Stimulated activated CD4-positive, alpha-beta T cell treated with anti-CD3 and anti-CD28 coated beads, Interleukin-12 subunit alpha, Interleukin-12 subunit beta, amount 100 ng/mL, for 4 hours (primary cell): Measurements from ENCODE around the gene TMED6.
"Not testable (repeated sequence)": the region's sequence is repeated elsewhere in the genome, so short reads cannot be mapped to it uniquely, and the experiment has no call there.

Experiments used
- DNase-seq: peaks from one replicate; pipeline ENCODE4 v3.0.0-alpha.2; 2020

Gene TMED6

DNA sequence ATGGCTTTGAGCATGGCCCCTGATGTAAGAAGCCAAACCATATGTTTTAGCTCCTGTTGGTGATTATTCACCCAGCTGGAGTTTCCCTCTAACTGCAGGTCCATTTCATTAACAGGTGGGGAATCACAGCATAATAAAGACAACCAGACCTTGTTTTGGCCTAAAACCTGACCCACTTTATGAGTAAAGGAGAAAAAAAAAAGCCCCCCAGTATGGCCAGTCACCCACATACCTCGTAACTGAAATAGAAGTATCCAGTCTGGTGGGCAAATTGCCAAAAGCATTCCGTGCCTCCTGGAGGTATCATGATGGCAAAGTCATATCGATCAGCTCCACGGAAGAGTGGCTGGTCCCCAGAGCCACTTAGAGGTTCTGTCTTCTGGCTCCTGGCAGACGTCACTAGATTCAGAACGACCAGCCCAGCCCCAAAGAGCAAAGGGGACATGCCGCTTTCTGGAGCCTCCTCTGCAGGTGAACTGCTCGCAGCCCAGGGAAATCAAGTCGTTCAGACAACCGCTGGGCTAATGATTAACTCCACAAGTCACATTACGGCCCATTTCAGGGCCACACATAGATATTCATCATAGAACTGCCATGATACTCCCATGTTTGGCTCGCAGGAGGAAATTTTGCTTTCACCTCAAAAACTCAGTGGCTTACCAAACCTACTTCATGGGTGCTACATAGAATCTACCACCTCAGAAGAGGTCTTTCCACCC is at the start of gene TMED6:
TMED6 (minus strand) TSS at position 478 of the 719 bp plus-strand sequence; CDS start at position 445, 33 bp downstream.
- DNase-seq: no peak

- no peak for DNase-seq
Measured at GRCh38 chr16:69399361-69399760, 47.8 kb upstream of the TMED6 start.

DNA sequence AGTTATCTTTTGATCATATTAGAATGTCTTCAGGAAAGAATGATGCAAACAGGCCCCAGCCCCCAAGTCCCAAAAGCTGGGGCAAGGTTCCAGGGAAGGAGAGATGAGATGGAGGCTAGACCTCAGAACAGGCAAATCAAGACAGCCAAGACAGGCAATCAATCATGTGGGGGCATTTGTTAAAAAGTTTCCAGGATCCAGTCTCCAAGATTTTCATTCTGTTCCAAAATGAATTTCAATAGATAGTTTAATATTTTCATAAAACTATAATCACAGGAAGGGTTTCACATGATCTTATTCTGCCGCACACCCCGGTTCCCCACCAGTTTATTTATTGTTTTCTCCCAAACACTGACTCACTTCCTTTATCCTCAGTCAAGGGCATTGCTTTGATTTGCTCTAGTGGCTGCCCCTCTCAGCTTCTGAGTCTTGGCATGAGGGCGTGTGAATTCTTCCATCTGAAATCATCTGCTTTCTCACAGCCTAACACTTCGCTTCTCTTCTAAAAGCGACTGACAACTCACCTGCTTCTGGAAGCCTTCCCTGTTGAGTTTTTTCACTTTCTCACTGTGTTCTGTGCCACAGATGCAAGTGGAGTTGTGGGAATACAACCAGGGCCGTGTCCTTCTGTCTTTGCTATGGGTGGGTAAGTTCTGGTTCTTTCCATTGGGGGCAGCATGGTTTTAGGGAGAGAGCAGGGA is 46.4 kb upstream of the TMED6 start:
- no peak for DNase-seq

DNA sequence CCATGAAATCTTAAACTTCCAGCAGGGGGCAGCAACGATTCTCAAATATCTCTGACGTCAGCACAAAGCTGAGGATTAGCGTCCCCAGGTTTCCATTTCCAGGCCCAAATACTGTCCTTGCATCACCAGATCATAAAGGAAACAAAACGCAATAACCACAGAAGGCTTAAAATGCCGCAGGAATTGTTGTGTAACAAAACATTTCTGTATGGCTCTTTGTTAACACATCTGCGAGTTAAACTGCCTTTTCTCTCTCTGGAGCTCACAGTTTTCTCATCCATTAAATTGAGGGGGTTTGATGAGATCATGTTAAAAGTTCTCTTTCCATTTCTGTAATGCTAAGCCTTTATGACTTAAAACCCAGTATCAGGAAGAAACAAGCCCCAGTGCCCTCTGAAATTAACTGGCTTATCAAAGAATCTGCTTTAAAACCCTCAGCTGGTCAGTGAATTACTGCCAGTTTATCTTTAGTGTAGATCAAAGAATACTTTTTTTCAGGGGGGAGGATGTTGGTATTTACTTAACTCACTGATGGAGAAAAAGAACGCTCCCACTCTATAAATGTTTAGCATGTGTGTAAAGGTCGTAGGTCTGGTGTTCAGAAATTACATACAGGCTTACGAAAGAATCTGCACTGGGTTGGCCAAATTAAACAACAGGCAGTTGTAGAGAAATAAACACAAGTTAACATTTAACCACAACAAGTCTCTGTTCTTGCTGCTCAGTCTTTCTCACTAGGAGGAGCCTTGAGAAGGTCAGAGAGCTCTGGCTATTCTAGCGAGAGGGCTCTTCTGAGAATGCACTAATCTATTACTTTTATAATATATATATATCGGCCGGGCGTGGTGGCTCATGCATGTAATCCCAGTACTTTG is 44.8 kb upstream of the TMED6 start:
- peak; percentile 56 for DNase-seq

DNA sequence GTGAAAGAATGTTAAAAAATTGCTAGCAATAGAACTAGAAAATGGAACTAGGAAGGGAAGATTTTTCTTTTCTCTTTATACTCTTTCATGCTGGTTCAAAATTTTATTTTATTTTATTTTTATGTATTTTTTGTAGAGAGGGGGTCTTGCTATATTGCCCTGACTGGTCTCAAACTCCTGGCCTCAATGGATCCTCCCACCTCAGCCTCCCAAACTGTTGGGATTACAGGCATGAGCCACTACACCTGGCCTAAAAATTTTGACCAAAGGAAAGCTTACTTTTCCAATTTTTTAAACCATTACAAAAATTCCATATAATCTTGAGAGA is 44.2 kb upstream of the TMED6 start:
- no peak for DNase-seq

DNA sequence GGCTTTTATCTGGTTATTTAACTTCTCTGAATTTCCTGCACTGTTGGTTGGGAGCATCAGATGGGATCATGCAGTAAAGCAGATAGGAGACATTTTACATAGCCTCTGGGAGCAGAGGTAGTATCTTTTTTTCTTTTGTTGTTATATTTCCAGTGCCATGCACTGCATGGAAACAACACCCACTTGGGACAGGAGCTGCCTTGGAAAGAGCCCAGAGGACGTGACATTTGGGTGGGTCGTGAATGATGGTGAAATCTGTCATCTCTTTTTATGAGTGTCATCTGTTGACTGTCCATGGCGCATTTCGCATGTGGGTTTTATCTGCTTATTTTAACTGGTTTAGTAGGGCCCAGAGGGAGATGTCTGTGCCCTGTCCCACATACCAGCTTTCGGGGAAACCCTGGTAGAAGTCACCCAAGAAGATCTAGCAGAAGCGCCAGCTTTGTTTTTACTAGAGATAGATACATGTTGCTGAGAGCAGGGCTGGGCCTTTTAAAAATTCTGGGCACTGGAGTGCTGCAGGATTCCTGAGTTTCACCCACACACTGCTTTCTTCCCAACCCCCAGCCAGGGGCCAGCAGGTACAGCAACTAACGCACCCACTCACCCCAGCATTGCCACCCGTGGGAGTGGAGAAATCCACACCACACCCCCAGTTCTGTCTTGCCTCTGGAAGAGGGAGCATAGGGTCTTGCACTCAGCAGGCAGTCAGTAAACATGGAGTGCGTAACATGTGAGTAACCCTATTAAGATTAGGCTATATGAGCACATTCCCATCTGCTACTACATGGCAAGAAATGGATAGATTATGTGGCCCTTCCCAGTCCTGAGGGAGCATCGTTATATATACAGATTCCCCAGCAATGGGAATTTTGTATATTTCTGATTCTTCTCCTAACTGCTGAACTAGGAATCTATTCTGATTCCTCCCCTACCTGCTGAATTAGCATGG is 42.6 kb upstream of the TMED6 start:
- DNase-seq: no peak

DNA sequence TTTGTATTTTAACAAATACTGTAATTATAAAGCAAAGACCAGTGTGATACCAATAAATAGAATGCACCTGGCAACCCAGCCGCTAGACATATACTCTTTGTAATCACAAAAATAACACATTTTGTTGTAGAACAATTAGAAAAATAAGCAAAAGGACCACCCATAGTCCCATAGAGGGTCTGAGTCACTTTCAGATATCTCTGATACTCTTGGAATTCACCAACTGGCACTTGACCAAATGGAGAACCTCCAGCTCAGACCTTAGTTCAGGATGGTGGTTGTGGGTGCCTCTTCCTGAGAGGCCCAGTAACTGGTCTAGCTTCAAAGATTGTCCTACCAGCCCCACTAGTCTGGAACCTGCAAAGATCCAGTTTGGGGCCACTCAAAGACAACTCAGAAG is 35.0 kb upstream of the TMED6 start:
- no peak for DNase-seq

DNA sequence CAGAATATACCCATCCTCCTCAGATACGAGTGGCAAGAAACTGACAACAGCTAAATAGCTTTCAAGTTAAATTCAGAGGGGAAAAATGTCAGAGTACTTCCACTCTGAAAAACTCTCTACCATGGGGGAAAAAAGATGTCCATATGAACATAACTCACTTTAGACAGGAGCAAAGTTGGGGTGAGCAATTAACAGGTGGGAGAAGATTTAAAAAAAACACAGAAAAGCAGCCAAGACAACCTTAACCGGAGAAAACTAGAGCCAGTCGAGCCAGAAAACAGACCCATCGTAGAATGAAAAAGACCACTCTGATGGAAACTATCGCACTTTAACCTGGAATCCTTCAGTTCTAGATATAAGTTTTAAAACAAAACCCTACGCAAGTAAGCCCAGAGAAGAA is 33.4 kb upstream of the TMED6 start:
- no peak for DNase-seq

DNA sequence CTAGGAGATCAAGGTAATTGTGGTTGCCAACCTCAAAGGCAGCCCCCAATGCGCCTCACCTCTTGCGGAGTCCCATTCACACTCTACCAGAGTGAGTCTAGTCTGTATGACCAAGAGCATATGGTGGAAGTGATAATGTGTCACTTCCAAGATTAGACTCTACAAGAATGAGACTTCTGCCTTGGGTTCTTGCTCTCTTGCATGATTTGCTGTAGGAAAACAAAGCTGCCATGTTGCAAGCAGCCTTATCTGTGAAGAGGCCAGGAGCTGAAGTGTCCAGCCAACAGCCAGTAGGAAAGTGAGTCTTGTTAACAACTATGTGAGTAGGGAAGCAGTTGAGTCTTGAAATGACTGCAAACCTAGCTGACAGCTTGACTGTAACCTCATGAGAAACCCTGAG is 30.8 kb upstream of the TMED6 start:
- no peak for DNase-seq

DNA sequence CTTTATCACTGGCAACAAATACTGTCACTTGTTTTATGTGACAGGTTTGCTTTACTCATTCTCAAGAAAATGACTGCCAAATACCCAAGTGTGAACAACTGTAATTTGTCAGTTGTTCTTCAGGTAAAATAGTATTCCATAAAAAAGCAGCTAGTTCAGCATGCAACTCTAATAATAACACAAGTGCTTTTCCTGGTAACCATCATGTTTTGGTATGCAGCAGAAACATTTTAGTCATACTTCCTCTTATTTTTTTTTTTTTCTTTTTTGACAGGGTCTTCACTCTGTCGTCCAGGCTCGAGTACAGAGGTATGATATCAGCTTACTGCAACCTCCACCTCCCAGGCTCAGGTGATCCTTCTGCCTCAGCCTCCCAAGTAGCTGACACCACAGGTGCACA is 29.6 kb upstream of the TMED6 start:
- no peak for DNase-seq

GRCh38 chr16:69378760-69379159 is 27.2 kb upstream of the TMED6 start:
- DNase-seq: no peak

DNA sequence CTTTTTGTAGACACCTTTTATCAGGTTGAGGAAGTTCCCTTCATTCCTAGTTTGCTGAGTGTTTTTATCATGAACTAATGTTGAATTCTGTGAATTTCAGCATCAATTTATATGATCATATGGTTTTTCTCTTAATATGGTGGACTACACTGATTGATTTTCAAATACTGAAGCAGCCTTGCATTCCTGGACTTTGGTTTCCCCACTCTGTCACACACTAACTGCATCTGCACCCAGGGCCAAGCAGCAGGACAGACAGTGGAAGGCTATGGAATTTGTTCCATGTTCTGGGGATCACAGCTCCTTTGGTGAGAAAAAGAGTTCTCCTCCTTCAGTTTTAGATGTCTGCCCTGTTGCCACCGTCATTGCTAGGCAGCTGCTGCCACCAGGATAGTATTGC is 26.4 kb upstream of the TMED6 start:
- DNase-seq: no peak

DNA sequence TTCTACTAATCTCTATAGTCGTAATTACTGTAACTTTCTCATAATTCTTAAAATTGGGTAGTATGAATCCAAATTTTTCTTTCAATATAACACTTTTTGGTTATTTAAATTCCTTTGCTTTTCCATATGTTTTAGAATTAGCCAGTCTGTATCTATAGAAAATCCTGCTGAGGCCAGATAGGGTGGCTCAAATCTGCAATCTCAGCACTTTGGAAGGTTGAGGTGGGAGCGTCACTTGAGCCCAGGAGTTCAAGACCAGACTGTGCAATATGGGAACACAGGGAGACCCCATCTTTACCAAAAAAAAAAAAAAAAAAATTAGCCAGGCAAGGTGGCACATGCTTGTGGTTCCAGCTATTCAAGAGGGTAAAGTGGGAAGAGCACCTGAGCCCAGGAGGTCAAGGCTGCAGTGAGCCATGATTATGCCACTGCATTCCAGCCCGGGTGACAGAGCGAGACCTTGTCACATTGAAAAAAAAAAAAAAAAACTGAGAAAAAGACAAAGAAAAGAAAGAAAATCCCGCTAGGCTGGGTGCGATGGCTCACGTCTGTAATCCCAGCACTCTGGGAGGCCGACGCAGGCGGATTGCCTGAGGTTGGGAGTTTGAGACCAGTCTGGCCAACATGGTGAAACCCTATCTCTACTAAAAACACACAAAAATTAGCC is 24.9 kb upstream of the TMED6 start:
- no peak for DNase-seq

GRCh38 chr16:69373019-69373418 is 21.4 kb upstream of the TMED6 start:
- DNase-seq: no peak

- no peak for DNase-seq
Measured at GRCh38 chr16:69371564-69371963, 20.0 kb upstream of the TMED6 start.

DNA sequence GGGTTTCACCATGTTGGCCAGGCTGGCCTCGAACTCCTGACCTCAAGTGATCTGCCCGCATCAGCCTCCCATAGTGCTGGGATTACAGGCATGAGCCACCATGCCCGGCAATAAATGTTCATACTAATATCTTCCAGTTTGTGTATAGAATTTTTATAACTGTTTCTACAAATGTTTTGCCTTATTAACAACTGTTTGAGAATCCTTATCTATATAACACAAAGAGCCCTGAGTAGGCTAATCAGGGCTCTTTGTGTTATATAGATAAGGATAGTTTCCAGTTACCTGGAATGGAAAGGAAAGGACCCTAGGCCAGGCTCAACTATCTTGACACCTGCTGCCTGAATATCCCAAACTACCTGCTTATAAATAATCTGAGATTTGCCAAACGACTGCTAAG is 17.3 kb upstream of the TMED6 start:
- DNase-seq: no peak

- DNase-seq: no peak
Measured at GRCh38 chr16:69367980-69368379, 16.4 kb upstream of the TMED6 start.

DNA sequence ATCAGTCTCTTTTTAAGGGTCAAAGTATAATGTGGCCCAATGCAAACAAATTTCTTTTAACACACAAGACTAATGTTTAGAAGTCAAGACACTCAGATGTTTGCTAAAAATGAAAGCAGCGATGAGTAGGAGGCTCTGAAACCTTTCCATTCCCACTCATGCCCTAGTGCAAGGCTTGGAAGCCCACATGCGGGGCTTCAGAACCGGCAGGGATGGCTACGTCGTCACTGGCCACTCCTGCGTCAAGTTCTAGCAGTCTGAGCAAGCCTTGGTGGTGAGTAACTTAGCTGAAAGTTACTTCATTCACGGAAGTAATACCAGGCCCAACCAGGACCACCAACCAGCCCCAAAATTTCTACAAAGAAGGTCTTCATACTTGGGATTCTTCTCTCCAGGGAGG is 14.8 kb upstream of the TMED6 start:
- DNase-seq: no peak

DNA sequence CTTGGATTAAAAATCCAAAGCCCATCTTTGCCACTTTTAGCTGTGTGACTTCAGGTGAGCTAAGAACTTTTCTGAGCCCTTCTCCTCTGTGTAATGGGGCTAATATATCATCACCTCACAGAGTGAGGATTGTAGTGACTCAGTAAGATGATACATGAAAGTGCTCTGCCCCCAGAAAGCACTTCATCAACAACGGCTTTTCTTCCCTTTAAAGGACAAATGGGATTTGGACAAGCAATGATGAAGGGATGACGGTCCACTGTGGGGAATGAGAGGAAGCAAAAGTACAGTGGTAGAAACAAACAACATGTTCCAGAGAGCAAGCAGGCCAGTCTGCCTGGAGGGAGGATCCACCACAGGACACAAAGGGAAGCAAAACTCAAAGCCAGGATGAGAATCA is 14.3 kb upstream of the TMED6 start:
- no peak for DNase-seq

DNA sequence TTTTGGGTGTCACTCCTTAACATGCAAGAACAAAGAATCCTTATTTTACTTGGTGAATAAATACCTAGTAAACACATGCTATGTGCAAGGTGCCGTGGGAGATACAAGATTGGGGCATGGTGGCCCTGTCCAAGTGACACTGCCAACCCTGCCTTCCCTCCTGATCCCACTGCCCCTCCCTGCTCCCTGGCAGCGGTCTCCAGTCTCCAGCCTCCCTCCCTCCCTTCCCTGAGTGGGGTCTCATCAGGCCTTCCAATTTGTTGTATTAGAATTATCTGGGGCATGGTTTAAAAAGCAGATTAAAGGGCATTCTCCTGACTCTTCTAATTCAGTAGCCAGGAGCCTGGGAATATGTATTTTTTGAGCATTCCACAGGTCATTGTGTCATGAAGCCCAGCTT is 12.5 kb upstream of the TMED6 start:
- DNase-seq: no peak

DNA sequence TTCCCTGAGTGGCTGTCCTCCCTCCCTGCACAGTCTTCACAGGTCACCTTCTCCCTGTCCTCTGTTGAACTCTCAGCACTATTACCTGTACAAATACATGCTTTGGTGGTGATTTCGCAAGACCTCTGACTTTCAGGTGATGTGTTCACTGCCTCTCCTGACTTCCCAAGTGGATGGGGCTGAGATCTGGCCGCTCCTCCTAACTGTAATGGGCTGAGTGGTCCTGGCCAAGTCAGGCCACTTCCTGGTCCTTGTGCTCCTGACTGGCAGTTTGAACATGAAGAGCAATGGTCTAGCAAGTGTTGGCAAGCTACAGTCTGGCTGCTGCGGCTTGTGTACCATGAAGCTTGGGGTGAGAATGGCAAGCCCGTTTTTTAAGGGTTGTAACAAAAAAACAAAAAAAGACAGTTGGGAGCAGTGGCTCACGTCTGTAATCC is 11.7 kb upstream of the TMED6 start:
- no peak for DNase-seq

DNA sequence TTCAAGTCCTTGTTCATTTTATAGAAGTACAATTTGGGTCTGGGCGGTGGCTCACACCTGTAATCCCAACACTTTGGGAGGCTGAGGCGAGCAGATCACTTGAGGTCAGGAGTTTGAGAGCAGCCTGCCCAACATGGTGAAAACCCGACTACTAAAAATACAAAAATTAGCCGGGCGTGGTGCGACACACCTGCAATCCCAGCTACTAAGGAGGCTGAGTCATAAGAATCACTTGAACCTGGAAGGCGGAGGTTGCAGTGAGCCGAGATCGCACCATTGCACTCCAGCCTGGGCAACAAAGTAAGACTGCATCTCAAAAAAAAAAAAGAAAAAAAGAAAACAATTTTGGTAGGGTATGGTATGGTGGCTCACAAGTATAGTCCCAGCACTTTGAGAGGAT is 8.5 kb upstream of the TMED6 start:
- DNase-seq: not testable (repeated sequence)
